Cardiac muscle cell (in vitro differentiated cells and primary cell): ENCODE results near the gene SH2D1B. TPM values are rescaled to one million over a fixed set of nuclear protein-coding genes. Genes with fewer than 3 reads are reported as not detected.

Experiments
- DNase-seq, 2 donors: peaks; one replicate each; pipeline versions ENCODE4 v3.0.0 to v3.0.0-alpha.2; 2010 to 2017; ENCODE audit warnings: low read depth in 1 of 2, low spot score in 1 of 2
- H3K27ac ChIP-seq: fragments of 200-600 bp; sonication (generic); 2 replicates; pipeline ENCODE4 v1.5.1; 2016
- H3K27me3 ChIP-seq: fragments of 200-600 bp; sonication (generic); 2 replicates; pipeline ENCODE4 v1.6.0; 2016; ENCODE audit warnings: control low read depth
- H3K36me3 ChIP-seq: fragments of 200-600 bp; sonication (generic); 2 replicates; pipeline ENCODE4 v1.5.1; 2016; ENCODE audit warnings: control low read depth
- H3K4me1 ChIP-seq: fragments of 200-600 bp; sonication (generic); 2 replicates; pipeline ENCODE4 v1.8.1; 2017; ENCODE audit warnings: low read depth, mild to moderate bottlenecking, mixed run types
- H3K4me3 ChIP-seq: fragments of 200-600 bp; sonication (generic); 2 replicates; pipeline ENCODE4 v1.5.1; 2016; ENCODE audit warnings: mild to moderate bottlenecking
- H3K9me3 ChIP-seq: fragments of 200-600 bp; sonication (generic); 2 replicates; pipeline ENCODE4 v1.5.1; 2017; ENCODE audit warnings: low read depth, mild to moderate bottlenecking, control low read depth
- polyA plus RNA-seq: library from polyadenylated mRNA; unstranded; fragments of >200 nt; fragmentation: Nextera tagmentation; extraction: Ambion mirVana; gene quantifications from 2 replicates; pipeline ENCODE4 v1.2.1, GENCODE V29; 2016
- total RNA-seq: library from RNA; depleted of rRNA; stranded (reverse); fragments of >200 nt; gene quantifications from 2 replicates; pipeline ENCODE4 v1.2.3, GENCODE V29; 2016
- TF ChIP-seq, protein P1 (sequence below): IDR thresholded peaks from 2 replicates; pipeline ENCODE4 v1.5.1; 2012; ENCODE audit warnings: low read depth, mild to moderate bottlenecking, low read length

Gene SH2D1B
- total and polyA plus RNA-seq, 2 experiments from 2014 or later: 0.06 to 0.26 TPM

DNA sequence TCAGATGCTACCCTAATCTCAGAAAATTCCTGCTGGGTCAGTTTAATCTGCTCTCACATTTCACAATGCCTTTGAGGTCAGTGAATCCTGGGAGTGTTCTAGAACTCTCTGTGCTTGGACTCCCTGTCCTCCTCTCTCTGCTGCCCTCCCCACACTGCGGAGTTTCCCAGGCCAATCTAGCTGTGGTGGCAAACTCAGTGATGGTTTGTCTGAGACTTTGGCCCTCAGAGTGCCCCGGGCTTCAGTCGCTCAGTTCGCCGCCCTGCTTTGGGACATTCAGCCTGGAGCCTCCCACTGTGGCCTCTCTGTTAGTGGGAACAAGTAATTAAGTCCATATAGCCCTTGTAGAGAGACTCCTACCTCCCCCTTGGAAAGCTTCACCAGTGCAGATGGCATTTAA is 23.3 kb downstream of the SH2D1B start:
- H3K36me3 ChIP-seq: no peaks in the 10 kb centered on the region
- no peaks in the 10 kb centered on the region for H3K9me3 ChIP-seq
- DNase-seq: peak in 1 of 2 donors; percentile 80
- H3K27ac ChIP-seq: no peak overlapping the region
- TF ChIP-seq, protein P1, sequence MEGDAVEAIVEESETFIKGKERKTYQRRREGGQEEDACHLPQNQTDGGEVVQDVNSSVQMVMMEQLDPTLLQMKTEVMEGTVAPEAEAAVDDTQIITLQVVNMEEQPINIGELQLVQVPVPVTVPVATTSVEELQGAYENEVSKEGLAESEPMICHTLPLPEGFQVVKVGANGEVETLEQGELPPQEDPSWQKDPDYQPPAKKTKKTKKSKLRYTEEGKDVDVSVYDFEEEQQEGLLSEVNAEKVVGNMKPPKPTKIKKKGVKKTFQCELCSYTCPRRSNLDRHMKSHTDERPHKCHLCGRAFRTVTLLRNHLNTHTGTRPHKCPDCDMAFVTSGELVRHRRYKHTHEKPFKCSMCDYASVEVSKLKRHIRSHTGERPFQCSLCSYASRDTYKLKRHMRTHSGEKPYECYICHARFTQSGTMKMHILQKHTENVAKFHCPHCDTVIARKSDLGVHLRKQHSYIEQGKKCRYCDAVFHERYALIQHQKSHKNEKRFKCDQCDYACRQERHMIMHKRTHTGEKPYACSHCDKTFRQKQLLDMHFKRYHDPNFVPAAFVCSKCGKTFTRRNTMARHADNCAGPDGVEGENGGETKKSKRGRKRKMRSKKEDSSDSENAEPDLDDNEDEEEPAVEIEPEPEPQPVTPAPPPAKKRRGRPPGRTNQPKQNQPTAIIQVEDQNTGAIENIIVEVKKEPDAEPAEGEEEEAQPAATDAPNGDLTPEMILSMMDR: peak; percentile 2
- H3K4me3 ChIP-seq: no peak overlapping the region
- no peaks in the 10 kb centered on the region for H3K27me3 ChIP-seq
- no peaks in the 10 kb centered on the region for H3K4me1 ChIP-seq

DNA sequence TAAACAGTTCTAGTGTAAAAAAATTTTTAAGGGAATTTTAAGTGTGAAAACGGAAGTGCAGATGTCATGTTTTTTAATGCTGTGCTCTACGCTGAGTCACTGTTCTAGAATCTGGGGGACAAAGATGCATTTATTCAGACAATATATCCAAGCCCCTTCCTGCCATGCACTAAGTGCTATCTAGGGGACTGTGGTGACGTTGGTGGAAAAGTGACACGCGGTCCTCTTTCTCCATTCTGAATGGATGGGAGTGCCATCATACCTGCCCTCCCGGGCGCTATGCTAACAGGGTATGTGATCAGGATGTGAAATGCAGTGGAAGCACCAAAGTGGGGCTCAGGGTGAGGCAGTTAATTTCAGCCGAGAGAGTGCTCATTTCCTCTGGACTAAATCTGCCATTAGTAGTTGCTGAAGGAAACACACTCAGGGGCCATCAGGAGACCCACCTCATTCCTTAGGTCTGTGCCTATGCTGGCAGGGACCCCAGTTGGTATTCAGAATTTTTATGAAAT is 23.8 kb downstream of the SH2D1B start:
- Histone ChIP-seq H3K36me3 (no peaks in the 10 kb centered on the region), H3K27me3 (no peaks in the 10 kb centered on the region), H3K4me1 (no peaks in the 10 kb centered on the region), H3K27ac (no peak overlapping the region), H3K4me3 (no peak overlapping the region), H3K9me3 (no peaks in the 10 kb centered on the region)
- DNase-seq: no peak
- TF ChIP-seq, protein P1: no peak

DNA sequence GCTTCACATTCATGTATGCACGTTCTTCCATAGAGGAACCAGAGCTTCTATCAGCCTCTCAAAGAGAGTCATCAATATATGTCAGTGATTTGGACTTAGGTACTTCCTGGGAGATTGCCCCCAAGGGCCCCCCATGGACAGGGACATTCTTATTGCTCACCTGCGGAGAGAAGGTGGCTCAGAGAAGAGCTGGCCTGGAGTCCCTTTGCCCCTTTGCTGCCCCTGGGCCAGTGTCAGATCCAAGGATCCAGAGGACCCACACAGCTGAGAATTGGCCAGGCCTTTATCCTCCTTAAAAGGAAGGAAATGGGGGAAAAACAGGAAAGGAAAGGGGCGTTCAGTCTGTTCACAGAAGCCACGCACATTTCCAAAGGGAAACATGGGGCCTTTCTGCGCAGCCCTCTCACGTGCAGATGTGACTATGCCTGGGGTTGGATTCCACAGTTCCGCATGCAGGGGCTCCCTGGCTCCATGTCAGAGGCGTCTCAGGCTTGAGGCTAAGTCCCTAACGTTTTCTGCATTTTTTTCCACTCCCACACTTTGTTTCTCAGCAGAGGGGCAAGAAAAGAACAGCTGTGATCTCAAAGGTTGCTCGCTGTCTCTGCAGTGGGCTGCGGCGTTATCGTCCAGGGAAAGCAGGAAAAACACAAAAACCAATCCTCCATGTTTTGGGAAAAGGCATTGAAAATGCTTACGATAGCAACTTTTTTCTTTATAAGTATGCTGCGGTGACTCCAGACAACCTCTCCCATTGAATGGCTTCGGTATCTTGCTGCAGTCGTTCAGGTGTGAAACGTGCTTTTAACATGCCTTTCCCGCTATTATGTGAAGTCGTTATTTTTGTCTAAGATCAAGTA is 24.5 kb downstream of the SH2D1B start:
- H3K4me3 ChIP-seq: no peak overlapping the region
- H3K27ac ChIP-seq: no peak overlapping the region
- no peaks in the 10 kb centered on the region for H3K4me1 ChIP-seq
- DNase-seq: peak in 1 of 2 donors; percentile 65
- H3K27me3 ChIP-seq: no peaks in the 10 kb centered on the region
- no peaks in the 10 kb centered on the region for H3K9me3 ChIP-seq
- no peaks in the 10 kb centered on the region for H3K36me3 ChIP-seq
- TF ChIP-seq, protein P1: no peak

DNA sequence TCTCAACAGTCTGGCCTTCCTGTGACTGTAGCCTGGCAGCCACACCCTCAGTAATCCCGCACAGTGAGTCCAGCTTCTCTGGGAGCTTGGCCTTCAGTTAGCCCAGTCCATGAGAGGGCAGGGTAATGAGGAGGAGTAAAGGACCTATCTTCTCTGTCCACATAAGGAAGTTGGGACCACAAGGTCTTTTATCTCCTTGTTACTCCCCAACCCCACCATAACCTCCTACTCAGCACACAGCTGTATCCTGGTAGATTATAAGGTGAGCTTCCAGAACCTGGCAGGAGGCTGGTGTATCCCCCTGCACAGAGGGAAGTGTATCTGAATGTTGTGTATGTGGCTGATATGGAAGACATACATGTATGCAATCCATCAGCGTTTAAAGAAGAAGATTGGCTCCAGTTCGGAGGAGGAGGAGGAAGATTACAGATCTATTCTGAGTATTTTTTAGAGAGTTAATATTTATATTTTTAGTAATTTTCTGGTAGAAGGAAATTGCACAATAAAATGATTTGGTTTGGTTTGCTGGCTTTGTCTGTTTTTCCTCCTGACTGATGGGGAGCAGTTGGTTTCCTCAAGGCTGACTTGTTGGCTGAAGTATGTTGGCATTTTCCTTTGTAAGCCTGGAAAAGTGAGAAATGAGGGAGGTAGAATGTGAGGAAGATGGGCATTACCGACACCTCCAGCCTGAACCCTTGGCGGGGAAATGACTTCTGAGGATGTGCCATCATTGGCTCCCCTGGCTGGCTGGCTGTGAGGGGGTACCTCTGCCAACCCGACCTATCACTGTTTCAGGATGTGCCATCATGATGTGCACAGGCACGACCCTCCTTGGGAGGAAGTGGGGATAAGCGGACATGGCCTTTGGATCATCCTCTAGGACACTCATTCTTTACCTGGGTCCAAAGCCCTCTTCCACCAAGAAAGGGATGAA is 25.4 kb downstream of the SH2D1B start:
- Histone ChIP-seq H3K36me3 (no peaks in the 10 kb centered on the region), H3K4me3 (no peak overlapping the region), H3K9me3 (no peaks in the 10 kb centered on the region), H3K27ac (no peak overlapping the region), H3K4me1 (no peaks in the 10 kb centered on the region), H3K27me3 (no peaks in the 10 kb centered on the region)
- TF ChIP-seq, protein P1: no peak
- no peak for DNase-seq

DNA sequence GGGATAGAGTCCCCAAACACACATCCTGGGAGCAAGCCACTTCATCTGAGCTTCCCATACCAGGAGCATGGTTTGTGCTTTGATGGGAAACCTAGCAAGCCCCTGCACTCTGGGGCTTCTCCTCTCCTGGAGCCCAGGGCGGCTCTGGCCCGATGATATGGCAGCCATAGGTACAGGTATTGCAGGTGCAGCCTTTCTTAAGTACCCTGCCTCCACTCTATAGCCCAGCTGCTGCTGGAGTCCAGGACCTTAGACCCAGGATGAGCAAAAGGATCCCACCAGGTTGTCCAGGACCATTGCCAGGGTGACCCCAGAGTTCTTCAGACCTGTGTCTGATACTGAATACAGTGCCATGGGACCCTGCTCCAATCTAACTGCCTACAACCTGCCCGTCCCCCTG is 26.2 kb downstream of the SH2D1B start:
- H3K27me3 ChIP-seq: no peaks in the 10 kb centered on the region
- TF ChIP-seq, protein P1: no peak
- DNase-seq: no peak

More for the DNA sequence above, 26.2 kb downstream of the SH2D1B start:
- H3K27ac ChIP-seq: no peak overlapping the region
- H3K9me3 ChIP-seq: no peaks in the 10 kb centered on the region
- no peaks in the 10 kb centered on the region for H3K36me3 ChIP-seq
- H3K4me1 ChIP-seq: no peaks in the 10 kb centered on the region
- no peak overlapping the region for H3K4me3 ChIP-seq
